Gastroesophageal sphincter (tissue), 3 donors: ENCODE measurements around the gene STK16.

Source experiments
- CTCF ChIP-seq, 4 experiments: fragments of 200-600 bp in 2 of 4; fragments of 450-650 bp in 2 of 4; sonication (generic) in 1 of 4; IDR thresholded peaks; one replicate each; pipeline ENCODE4 v1.5.1; 2017 to 2019; ENCODE audit warnings: antibody characterized with exemption in 4 of 4, mild to moderate bottlenecking in 2 of 4, moderate library complexity in 2 of 4
- EP300 ChIP-seq: sonication (generic); formaldehyde crosslinking; IDR thresholded peaks from one replicate; pipeline ENCODE4 v1.6.1; 2017; ENCODE audit warnings: antibody characterized with exemption, mild to moderate bottlenecking
- POLR2A ChIP-seq, 2 donors: fragments of 450-650 bp; IDR thresholded peaks; one replicate each; pipeline ENCODE4 v1.6.1; 2017; ENCODE audit warnings: antibody characterized with exemption in 2 of 2, mild to moderate bottlenecking in 2 of 2, moderate library complexity in 1 of 2
- POLR2AphosphoS5 ChIP-seq: sonication (generic); formaldehyde crosslinking; IDR thresholded peaks from one replicate; pipeline ENCODE4 v1.6.1; 2017; ENCODE audit warnings: antibody characterized with exemption

- TF ChIP-seq POLR2A (IDR thresholded peaks at IDR 0.05) (no peak), CTCF (IDR thresholded peaks at IDR 0.05) (no peak), EP300 (no peak), POLR2AphosphoS5 (no peak)
These were observed 41.3 kb downstream of the STK16 start for GRCh38 chr2:219286436-219287115.
